ENCODE data around the gene LRP1. TPM values are rescaled to one million over a fixed set of nuclear protein-coding genes. Genes with fewer than 3 reads are reported as not detected.

LRP1 gene
- total RNA-seq, 1 donor from 2014 or later = 448 TPM

DNA sequence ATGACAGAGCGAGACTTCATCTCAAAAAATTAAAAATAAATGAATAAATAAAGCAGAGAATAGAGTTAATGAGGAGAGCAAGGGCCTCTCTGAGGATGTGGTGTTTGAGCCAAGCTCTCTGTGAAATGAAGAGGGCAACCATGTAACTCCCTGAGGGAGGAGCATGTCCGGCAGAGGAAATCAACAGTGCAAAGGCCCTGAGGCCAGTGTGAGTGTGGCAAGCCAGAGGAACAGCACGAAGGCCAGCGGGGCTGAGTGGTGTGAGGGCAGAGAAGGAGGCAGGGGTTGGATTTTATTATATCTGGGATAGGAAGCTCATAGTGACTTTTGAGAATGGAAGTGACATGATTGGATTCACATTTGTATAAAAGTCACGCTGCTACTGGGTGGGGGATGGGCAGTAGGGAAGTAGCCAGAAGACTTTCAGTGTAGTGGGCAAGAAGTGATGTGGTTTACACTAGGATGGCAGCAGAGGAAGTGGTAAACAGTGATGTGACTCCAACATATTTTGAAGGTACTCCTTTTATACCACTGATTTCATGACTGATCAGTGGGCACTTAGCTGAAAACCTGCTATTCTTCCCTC lies 29.4 kb downstream of the LRP1 start:
- H3K4me1 Mint-ChIP-seq (ENCODE audit: low read depth) = peaks cover 15% of the 10 kb centered on the region
- H3K27me3 Mint-ChIP-seq (ENCODE audit: low read depth) = no peaks in the 10 kb centered on the region
- H3K9me3 Mint-ChIP-seq (ENCODE audit: low read depth) = no peaks in the 10 kb centered on the region
- DNase-seq (ENCODE audit: low spot score) = no peak
- H3K36me3 Mint-ChIP-seq (ENCODE audit: low read depth) = peaks cover 64% of the 10 kb centered on the region
- peak overlapping the region; percentile 22 for H3K27ac Mint-ChIP-seq (ENCODE audit: unreplicated experiment)
- no peak overlapping the region for H3K4me3 Mint-ChIP-seq (ENCODE audit: unreplicated experiment)
- TF ChIP-seq, protein P1, sequence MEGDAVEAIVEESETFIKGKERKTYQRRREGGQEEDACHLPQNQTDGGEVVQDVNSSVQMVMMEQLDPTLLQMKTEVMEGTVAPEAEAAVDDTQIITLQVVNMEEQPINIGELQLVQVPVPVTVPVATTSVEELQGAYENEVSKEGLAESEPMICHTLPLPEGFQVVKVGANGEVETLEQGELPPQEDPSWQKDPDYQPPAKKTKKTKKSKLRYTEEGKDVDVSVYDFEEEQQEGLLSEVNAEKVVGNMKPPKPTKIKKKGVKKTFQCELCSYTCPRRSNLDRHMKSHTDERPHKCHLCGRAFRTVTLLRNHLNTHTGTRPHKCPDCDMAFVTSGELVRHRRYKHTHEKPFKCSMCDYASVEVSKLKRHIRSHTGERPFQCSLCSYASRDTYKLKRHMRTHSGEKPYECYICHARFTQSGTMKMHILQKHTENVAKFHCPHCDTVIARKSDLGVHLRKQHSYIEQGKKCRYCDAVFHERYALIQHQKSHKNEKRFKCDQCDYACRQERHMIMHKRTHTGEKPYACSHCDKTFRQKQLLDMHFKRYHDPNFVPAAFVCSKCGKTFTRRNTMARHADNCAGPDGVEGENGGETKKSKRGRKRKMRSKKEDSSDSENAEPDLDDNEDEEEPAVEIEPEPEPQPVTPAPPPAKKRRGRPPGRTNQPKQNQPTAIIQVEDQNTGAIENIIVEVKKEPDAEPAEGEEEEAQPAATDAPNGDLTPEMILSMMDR (IDR thresholded peaks at IDR 0.05) = no peak

DNA sequence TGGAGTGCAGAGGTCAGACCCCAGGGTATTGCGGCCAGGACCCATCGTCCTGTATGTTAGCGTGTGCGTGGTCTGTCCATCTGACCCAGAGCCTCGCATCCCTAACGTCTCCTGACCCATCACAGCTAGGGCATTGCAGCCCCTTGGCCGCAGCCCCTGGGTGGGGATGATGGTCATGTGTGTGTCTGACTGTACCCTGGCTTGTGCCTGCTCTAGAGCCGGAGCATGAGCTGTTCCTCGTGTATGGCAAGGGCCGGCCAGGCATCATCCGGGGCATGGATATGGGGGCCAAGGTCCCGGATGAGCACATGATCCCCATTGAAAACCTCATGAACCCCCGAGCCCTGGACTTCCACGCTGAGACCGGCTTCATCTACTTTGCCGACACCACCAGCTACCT lies 29.9 kb downstream of the LRP1 start:
- TF ChIP-seq, protein P1 (IDR thresholded peaks at IDR 0.05) = no peak

DNA sequence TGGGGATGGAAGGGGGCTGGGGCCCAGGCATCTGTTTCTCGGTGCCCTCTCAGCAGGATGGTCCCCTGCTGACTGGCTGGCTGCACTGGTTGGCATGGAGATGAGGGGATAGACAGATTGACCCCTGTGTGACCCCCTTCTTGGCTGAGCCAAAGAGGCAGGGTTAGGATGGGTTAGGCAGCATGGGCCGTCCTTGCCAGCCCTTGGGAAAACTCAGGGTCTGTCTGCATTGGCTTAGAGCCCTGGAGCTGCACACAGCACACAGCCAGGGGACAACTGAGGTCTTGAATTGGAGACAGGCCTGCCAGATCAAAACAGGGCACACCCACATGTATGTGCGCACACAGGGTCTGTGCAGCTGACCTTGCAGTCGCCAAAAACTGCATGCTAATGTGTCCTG lies 30.4 kb downstream of the LRP1 start:
- H3K27ac Mint-ChIP-seq (ENCODE audit: unreplicated experiment) = no peak overlapping the region
- H3K4me3 Mint-ChIP-seq (ENCODE audit: unreplicated experiment) = no peak overlapping the region
- H3K27me3 Mint-ChIP-seq (ENCODE audit: low read depth) = no peaks in the 10 kb centered on the region
- peaks cover 5% of the 10 kb centered on the region for H3K4me1 Mint-ChIP-seq (ENCODE audit: low read depth)
- H3K9me3 Mint-ChIP-seq (ENCODE audit: low read depth) = no peaks in the 10 kb centered on the region
- TF ChIP-seq, protein P1 (IDR thresholded peaks at IDR 0.05) = no peak
- H3K36me3 Mint-ChIP-seq (ENCODE audit: low read depth) = peaks cover 66% of the 10 kb centered on the region
- no peak for DNase-seq (ENCODE audit: low spot score)

More for the DNA sequence above, 29.9 kb downstream of the LRP1 start:
- H3K27ac Mint-ChIP-seq (ENCODE audit: unreplicated experiment) = no peak overlapping the region
- H3K9me3 Mint-ChIP-seq (ENCODE audit: low read depth) = no peaks in the 10 kb centered on the region
- peaks cover 65% of the 10 kb centered on the region for H3K36me3 Mint-ChIP-seq (ENCODE audit: low read depth)
- DNase-seq (ENCODE audit: low spot score) = no peak
- H3K4me1 Mint-ChIP-seq (ENCODE audit: low read depth) = peaks cover 9% of the 10 kb centered on the region
- H3K27me3 Mint-ChIP-seq (ENCODE audit: low read depth) = no peaks in the 10 kb centered on the region
- no peak overlapping the region for H3K4me3 Mint-ChIP-seq (ENCODE audit: unreplicated experiment)

DNA sequence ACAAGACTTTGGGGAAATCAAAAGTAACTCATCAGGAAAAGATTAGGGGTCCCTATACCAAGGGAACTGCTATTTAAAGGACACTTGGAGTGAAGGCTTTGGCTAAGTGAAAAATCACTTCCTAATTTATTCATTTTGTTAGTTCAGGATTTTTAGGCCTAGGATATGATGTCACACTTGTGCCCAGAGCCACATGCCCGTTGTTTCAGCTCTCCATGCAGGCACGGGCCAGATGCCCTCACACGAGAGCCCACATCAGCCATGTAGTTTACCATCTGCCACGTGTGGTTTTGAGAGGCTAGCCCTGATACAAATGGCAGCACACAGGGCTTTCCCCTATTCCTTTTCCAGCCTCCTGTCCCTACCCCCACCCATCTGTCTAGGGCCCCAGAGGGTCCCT lies 31.0 kb downstream of the LRP1 start:
- Mint-ChIP-seq H3K4me1 (ENCODE audit: low read depth) (peaks cover 5% of the 10 kb centered on the region), H3K27me3 (ENCODE audit: low read depth) (no peaks in the 10 kb centered on the region), H3K27ac (ENCODE audit: unreplicated experiment) (no peak overlapping the region)

DNA sequence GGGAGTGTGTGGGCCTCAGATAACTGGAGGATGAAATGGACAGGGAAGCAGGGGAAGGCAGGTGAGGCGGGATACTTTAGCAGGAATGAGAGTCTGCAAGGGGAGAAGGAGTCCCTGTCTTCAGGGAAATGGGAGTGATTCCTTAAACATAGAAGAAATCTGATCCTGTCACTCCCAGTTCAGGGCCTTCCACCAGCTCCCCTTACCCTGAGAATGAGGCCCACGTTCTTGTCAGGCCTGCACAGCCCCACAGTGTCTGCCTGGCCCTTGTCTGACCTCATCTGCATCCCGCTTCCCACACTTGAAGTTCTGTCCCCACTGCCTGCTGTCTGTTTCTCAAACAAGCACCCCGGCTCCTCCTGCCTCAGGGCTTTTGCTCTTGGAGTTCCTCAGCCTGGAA lies 31.8 kb downstream of the LRP1 start:
- no peak overlapping the region for H3K27ac Mint-ChIP-seq (ENCODE audit: unreplicated experiment)
- no peak overlapping the region for H3K4me3 Mint-ChIP-seq (ENCODE audit: unreplicated experiment)
- peaks cover 66% of the 10 kb centered on the region for H3K36me3 Mint-ChIP-seq (ENCODE audit: low read depth)
- no peaks in the 10 kb centered on the region for H3K9me3 Mint-ChIP-seq (ENCODE audit: low read depth)
- H3K27me3 Mint-ChIP-seq (ENCODE audit: low read depth) = no peaks in the 10 kb centered on the region
- H3K4me1 Mint-ChIP-seq (ENCODE audit: low read depth) = peaks cover 10% of the 10 kb centered on the region
- no peak for DNase-seq (ENCODE audit: low spot score)
- TF ChIP-seq, protein P1 (IDR thresholded peaks at IDR 0.05) = no peak

More for the DNA sequence above, 31.0 kb downstream of the LRP1 start:
- DNase-seq (ENCODE audit: low spot score) = no peak
- TF ChIP-seq, protein P1 (IDR thresholded peaks at IDR 0.05) = no peak
- no peaks in the 10 kb centered on the region for H3K9me3 Mint-ChIP-seq (ENCODE audit: low read depth)
- H3K36me3 Mint-ChIP-seq (ENCODE audit: low read depth) = peaks cover 66% of the 10 kb centered on the region
- H3K4me3 Mint-ChIP-seq (ENCODE audit: unreplicated experiment) = no peak overlapping the region

Measured in chondrocyte (in vitro differentiated cells).